HepG2 (cell line): ENCODE measurements around the gene MED12L. TPM values are rescaled to one million over a fixed set of nuclear protein-coding genes. Genes with fewer than 3 reads are reported as not detected.

Experiments
- CEBPB ChIP-seq: IDR thresholded peaks from 2 replicates; pipeline ENCODE4 v1.6.1; 2011; ENCODE audit warnings: low read depth, low read length, improper control_type of control experiment, borderline replicate concordance
- HNF4G ChIP-seq, 2 experiments: sonication (generic) in 1 of 2; formaldehyde crosslinking in 1 of 2; IDR thresholded peaks; 2 replicates each; pipeline versions ENCODE4 v1.4.0 to v1.6.1; 2011 to 2020; ENCODE audit warnings: borderline replicate concordance in 2 of 2, low read depth in 2 of 2, mild to moderate bottlenecking in 2 of 2, low read length in 1 of 2, missing genetic modification reagents in 1 of 2, moderate library complexity in 1 of 2
- HOXA7 ChIP-seq: sonication (generic); formaldehyde crosslinking; IDR thresholded peaks from 2 replicates; pipeline ENCODE4 v1.8.1; 2022; ENCODE audit warnings: mild to moderate bottlenecking, missing genetic modification reagents, moderate library complexity
- MAFF ChIP-seq: IDR thresholded peaks from 2 replicates; pipeline ENCODE4 v1.6.1; 2011; ENCODE audit warnings: low read depth, low read length, improper control_type of control experiment
- MXD3 ChIP-seq: IDR thresholded peaks from 2 replicates; pipeline ENCODE4 v1.6.1; 2016; ENCODE audit warnings: mild to moderate bottlenecking, missing biosample characterization, missing genetic modification reagents
- PAX8 ChIP-seq: sonication (generic); formaldehyde crosslinking; IDR thresholded peaks from 2 replicates; pipeline ENCODE4 v1.8.0; 2022; ENCODE audit warnings: mild to moderate bottlenecking, missing genetic modification reagents, borderline replicate concordance
- PAXIP1 ChIP-seq: sonication (generic); formaldehyde crosslinking; conservative IDR thresholded peaks from 2 replicates; pipeline ENCODE4 v1.4.0; 2020; ENCODE audit warnings: mild to moderate bottlenecking, missing genetic modification reagents, moderate library complexity
- REST ChIP-seq, 2 experiments: IDR thresholded peaks; 2 replicates each; pipeline ENCODE4 v1.6.1; 2011 to 2012; ENCODE audit warnings: low read length in 2 of 2, borderline replicate concordance in 1 of 2, low read depth in 1 of 2, mild to moderate bottlenecking in 1 of 2, moderate library complexity in 1 of 2
- SIN3A ChIP-seq: IDR thresholded peaks from 2 replicates; pipeline ENCODE4 v1.6.1; 2011; ENCODE audit warnings: low read depth, mild to moderate bottlenecking, control low read depth, low read length, borderline replicate concordance
- SP4 ChIP-seq: sonication (generic); formaldehyde crosslinking; IDR thresholded peaks from 2 replicates; pipeline ENCODE4 v1.8.1; 2023; ENCODE audit warnings: mild to moderate bottlenecking, missing genetic modification reagents
- THAP11 ChIP-seq: IDR thresholded peaks from 2 replicates; pipeline ENCODE4 v1.6.1; 2016; ENCODE audit warnings: missing biosample characterization, missing genetic modification reagents
- ZNF232 ChIP-seq: sonication (generic); formaldehyde crosslinking; IDR thresholded peaks from 2 replicates; pipeline ENCODE4 v1.4.0; 2020; ENCODE audit warnings: missing genetic modification reagents, borderline replicate concordance
- ZNF362 ChIP-seq: sonication (generic); formaldehyde crosslinking; IDR thresholded peaks from 2 replicates; pipeline ENCODE4 v1.4.0; 2020; ENCODE audit warnings: missing genetic modification reagents, mild to moderate bottlenecking, borderline replicate concordance
- ZNF670 ChIP-seq: sonication (generic); formaldehyde crosslinking; IDR thresholded peaks from 2 replicates; pipeline ENCODE4 v1.8.0; 2022; ENCODE audit warnings: mild to moderate bottlenecking, missing genetic modification reagents, borderline replicate concordance
- ZNF704 ChIP-seq: sonication (generic); formaldehyde crosslinking; IDR thresholded peaks from 2 replicates; pipeline ENCODE4 v1.8.1; 2023; ENCODE audit warnings: mild to moderate bottlenecking, inconsistent platforms, moderate library complexity, missing genetic modification reagents, borderline replicate concordance
- ZNF878 ChIP-seq: sonication (generic); formaldehyde crosslinking; IDR thresholded peaks from 2 replicates; pipeline ENCODE4 v1.8.1; 2023; ENCODE audit warnings: mild to moderate bottlenecking, missing genetic modification reagents, moderate library complexity
- polyA plus RNA-seq, 8 experiments: library from polyadenylated mRNA; depleted of rRNA in 3 of 8; stranded (reverse) in 7 of 8; unstranded in 1 of 8; fragments of >200 nt; fragmentation: Illumina TruSeq in 4 of 8; extraction: Trizol in 4 of 8; gene quantifications; 2 replicates each; pipeline versions ENCODE4 v1.2.1 to v1.2.3, GENCODE V29; 2011 to 2016; ENCODE audit warnings: low read depth in 4 of 8, missing spikeins in 1 of 8, mixed read lengths in 1 of 8; ENCODE audit not compliant: insufficient read depth in 1 of 8
- total RNA-seq, 5 experiments: library from RNA; depleted of rRNA; stranded (reverse); fragments of >200 nt; fragmentation: Illumina TruSeq; extraction: Trizol; gene quantifications; 2 replicates each; pipeline ENCODE4 v1.2.3, GENCODE V29; 2016; ENCODE audit warnings: low read depth in 1 of 5

MED12L gene
- total and polyA plus RNA-seq, 2 of the 13 experiments (the other 11 are each of a cell fraction or from before 2014, with no cell fraction given) = 0.07 to 0.64 TPM

GRCh38 chr3:151146071-151146730, 60.7 kb downstream of the MED12L start (continued):
- no peak for TF ChIP-seq REST (IDR thresholded peaks at IDR 0.05; ENCODE audit: borderline replicate concordance in 1 of 2, low read depth in 1 of 2, low read length in 2 of 2)
- no peak for TF ChIP-seq PAXIP1 (CRISPR knock-in tag)
- TF ChIP-seq SP4 (CRISPR knock-in tag) = 0 out of 2 replicates have a peak, but pooled peaks have one; percentile 17
- no peak for TF ChIP-seq SIN3A
- TF ChIP-seq HOXA7 (CRISPR knock-in tag) = no peak
- no peak for TF ChIP-seq ZNF878 (CRISPR knock-in tag)
- no peak for TF ChIP-seq MXD3 (CRISPR knock-in tag)
- peak; percentile 28; the same call in 1 of the 2 replicates for TF ChIP-seq HNF4G (IDR thresholded peaks at IDR 0.05; ENCODE audit: borderline replicate concordance, low read depth, low read length)
- no peak for TF ChIP-seq HNF4G (CRISPR knock-in tag; IDR thresholded peaks at IDR 0.05; ENCODE audit: borderline replicate concordance, low read depth)
- no peak for TF ChIP-seq PAX8 (CRISPR knock-in tag)
- no peak for TF ChIP-seq ZNF704
- TF ChIP-seq CEBPB = peak; percentile 77
- TF ChIP-seq ZNF232 (CRISPR knock-in tag) = no peak
- no peak for TF ChIP-seq THAP11 (CRISPR knock-in tag)
- no peak for TF ChIP-seq MAFF
- no peak for TF ChIP-seq ZNF362 (CRISPR knock-in tag)
- TF ChIP-seq ZNF670 = no peak
